GM23338 (cell line): ENCODE data around the gene RBM46. TPM values are rescaled to one million over a fixed set of nuclear protein-coding genes. Genes with fewer than 3 reads are reported as not detected.

Experiments
- ATAC-seq: fragments of 200-7000 bp; cut with Tn5 transposase; 3 replicates; pipeline ENCODE4 v1.9.1; 2020
- DNase-seq: peaks from one replicate; pipeline ENCODE4 v3.0.0-alpha.2; 2015; ENCODE audit warnings: low spot score
- H2AFZ ChIP-seq: fragments of 200-600 bp; sonication (generic); 2 replicates; pipeline ENCODE4 v1.8.0; 2016; ENCODE audit warnings: antibody characterized with exemption, mild to moderate bottlenecking, moderate library complexity
- H3F3A ChIP-seq: fragments of 200-600 bp; sonication (generic); replicated peaks from 2 replicates; pipeline ENCODE4 v1.8.0; 2017; ENCODE audit warnings: antibody characterized with exemption, mixed run types, low read depth
- H3K27ac ChIP-seq: fragments of 200-600 bp; sonication (generic); 2 replicates; pipeline ENCODE4 v1.6.1; 2016; ENCODE audit warnings: low read depth
- H3K27me3 ChIP-seq: fragments of 200-600 bp; sonication (generic); 2 replicates; pipeline ENCODE4 v1.8.0; 2016; ENCODE audit warnings: mild to moderate bottlenecking, mixed run types, moderate library complexity; ENCODE audit not compliant: insufficient read depth
- H3K36me3 ChIP-seq: fragments of 200-600 bp; sonication (generic); 2 replicates; pipeline ENCODE4 v1.8.0; 2016; ENCODE audit warnings: mild to moderate bottlenecking; ENCODE audit not compliant: insufficient read depth
- H3K4me1 ChIP-seq: fragments of 200-600 bp; sonication (generic); 2 replicates; pipeline ENCODE4 v1.8.0; 2016; ENCODE audit warnings: mild to moderate bottlenecking, moderate library complexity; ENCODE audit not compliant: insufficient read depth
- H3K4me2 ChIP-seq: fragments of 200-600 bp; sonication (generic); 2 replicates; pipeline ENCODE4 v1.7.1; 2017; ENCODE audit warnings: mixed run types
- H3K4me3 ChIP-seq: fragments of 200-600 bp; sonication (generic); 2 replicates; pipeline ENCODE4 v1.6.1; 2016; ENCODE audit warnings: mixed run types
- H3K79me2 ChIP-seq: fragments of 200-600 bp; sonication (generic); replicated peaks from 2 replicates; pipeline ENCODE4 v1.8.0; 2017; ENCODE audit warnings: mild to moderate bottlenecking; ENCODE audit not compliant: insufficient read depth
- H3K9me2 ChIP-seq: fragments of 200-600 bp; sonication (generic); 2 replicates; pipeline ENCODE4 v1.8.0; 2017; ENCODE audit not compliant: insufficient read depth
- H4K20me1 ChIP-seq: fragments of 200-600 bp; sonication (generic); replicated peaks from 2 replicates; pipeline ENCODE4 v1.8.0; 2017; ENCODE audit warnings: mild to moderate bottlenecking; ENCODE audit not compliant: insufficient read depth
- H3K27ac Mint-ChIP-seq: 2 replicates; pipeline ENCODE4 v1.8.0; 2020; ENCODE audit warnings: inconsistent platforms, mild to moderate bottlenecking, moderate library complexity, mixed read lengths
- H3K27me3 Mint-ChIP-seq: 3 replicates; pipeline ENCODE4 v1.8.0; 2022; ENCODE audit warnings: low read depth, mild to moderate bottlenecking, moderate library complexity, mixed read lengths, inconsistent platforms; ENCODE audit not compliant: insufficient read depth, poor library complexity
- H3K36me3 Mint-ChIP-seq: 3 replicates; pipeline ENCODE4 v1.8.0; 2021; ENCODE audit warnings: low read depth, mild to moderate bottlenecking, inconsistent platforms, moderate library complexity, mixed read lengths
- H3K4me1 Mint-ChIP-seq: 3 replicates; pipeline ENCODE4 v1.8.0; 2020; ENCODE audit warnings: mild to moderate bottlenecking, inconsistent platforms, mixed read lengths
- H3K4me3 Mint-ChIP-seq: 3 replicates; pipeline ENCODE4 v1.8.0; 2021; ENCODE audit warnings: moderate library complexity, mild to moderate bottlenecking, inconsistent platforms, mixed read lengths
- H3K9me3 Mint-ChIP-seq: 3 replicates; pipeline ENCODE4 v1.8.0; 2020; ENCODE audit warnings: moderate library complexity, mild to moderate bottlenecking, inconsistent platforms, mixed read lengths
- CREB1 ChIP-seq: fragments of 250-450 bp; sonication (Bioruptor Pico); IDR thresholded peaks from 2 replicates; pipeline ENCODE4 v1.5.0; 2020; ENCODE audit warnings: low read depth, mild to moderate bottlenecking, moderate library complexity
- EZH2phosphoT487 ChIP-seq: fragments of 200-600 bp; sonication (generic); IDR thresholded peaks from one replicate; pipeline ENCODE4 v1.8.1; 2018; ENCODE audit warnings: antibody characterized with exemption; ENCODE audit not compliant: unreplicated experiment
- JUNB ChIP-seq: IDR thresholded peaks from one replicate; pipeline ENCODE4 v1.6.1; 2016; ENCODE audit warnings: antibody characterized with exemption; ENCODE audit not compliant: unreplicated experiment
- NANOG ChIP-seq: IDR thresholded peaks from 2 replicates; pipeline ENCODE4 v1.6.1; 2016; ENCODE audit warnings: antibody characterized with exemption, borderline replicate concordance
- POLR2AphosphoS5 ChIP-seq: IDR thresholded peaks from 2 replicates; pipeline ENCODE4 v1.6.1; 2016; ENCODE audit warnings: antibody characterized with exemption, low read depth
- STAT1 ChIP-seq: IDR thresholded peaks from one replicate; pipeline ENCODE4 v1.6.1; 2016; ENCODE audit warnings: antibody characterized with exemption; ENCODE audit not compliant: unreplicated experiment
- ZNF114 ChIP-seq: fragments of 250-450 bp; sonication (Bioruptor Pico); IDR thresholded peaks from 2 replicates; pipeline ENCODE4 v1.5.0; 2020; ENCODE audit warnings: mild to moderate bottlenecking, moderate library complexity
- ZNF331 ChIP-seq: fragments of 250-450 bp; sonication (Bioruptor Pico); IDR thresholded peaks from 2 replicates; pipeline ENCODE4 v1.5.0; 2020; ENCODE audit warnings: low read depth, mild to moderate bottlenecking, moderate library complexity
- polyA plus RNA-seq: library from polyadenylated mRNA; unstranded; fragments of >200 nt; fragmentation: Nextera tagmentation; extraction: Ambion mirVana; gene quantifications from 2 replicates; pipeline ENCODE4 v1.2.1, GENCODE V29; 2016
- total RNA-seq: library from RNA; depleted of rRNA; stranded (reverse); fragments of >200 nt; shearing (Covaris generic); gene quantifications from 2 replicates; pipeline ENCODE4 v1.2.3, GENCODE V29; 2014
- TF ChIP-seq, protein P1 (sequence below), 2 experiments: fragments of 200-600 bp in 1 of 2; sonication (generic) in 1 of 2; conservative IDR thresholded peaks; 2 replicates each; pipeline versions ENCODE4 v1.5.1 to v1.6.1; 2016 to 2017; ENCODE audit warnings: antibody characterized with exemption in 2 of 2, low read depth in 2 of 2, mild to moderate bottlenecking in 2 of 2, moderate library complexity in 1 of 2
- TF ChIP-seq, protein P2 (sequence below): IDR thresholded peaks from one replicate; pipeline ENCODE4 v1.6.1; 2018; ENCODE audit warnings: antibody characterized with exemption; ENCODE audit not compliant: unreplicated experiment
- TF ChIP-seq, protein P3 (sequence below): IDR thresholded peaks from 2 replicates; pipeline ENCODE4 v1.6.1; 2016; ENCODE audit warnings: antibody characterized with exemption
- TF ChIP-seq, protein P4 (sequence below): fragments of 250-450 bp; sonication (Bioruptor Pico); IDR thresholded peaks from 2 replicates; pipeline ENCODE4 v1.5.0; 2020; ENCODE audit warnings: mild to moderate bottlenecking, moderate library complexity

Gene RBM46
- total and polyA plus RNA-seq, 2 experiments from 2014 or later: 22.9 to 42.4 TPM

GRCh38 chr4:154740462-154740861 lies 40.6 kb upstream of the RBM46 start (continued):
- TF ChIP-seq ZNF114 (CRISPR knock-in tag) (no peak), CREB1 (no peak), STAT1 (no peak), NANOG (no peak; the same call in 1 of the 2 replicates), ZNF331 (CRISPR knock-in tag) (no peak)

GRCh38 chr4:154741131-154741665 lies 39.9 kb upstream of the RBM46 start:
- no peaks in the 10 kb centered on the region for H3K9me3 Mint-ChIP-seq
- Histone ChIP-seq H3K4me1 (peaks cover 46% of the 10 kb centered on the region), H3K4me3 (peak overlapping the region; percentile 88), H3K36me3 (no peaks in the 10 kb centered on the region), H3K79me2 (peaks cover 21% of the 10 kb centered on the region), H4K20me1 (peaks cover 12% of the 10 kb centered on the region), H3K27ac (peak overlapping the region; percentile 48), H3K9me2 (no peaks in the 10 kb centered on the region), H3F3A (peaks cover 21% of the 10 kb centered on the region), H3K4me2 (peak overlapping the region; percentile 82), H3K27me3 (peaks cover 57% of the 10 kb centered on the region), H2AFZ (no peak overlapping the region)
- peak overlapping the region; percentile 92 for H3K27ac Mint-ChIP-seq
- peaks cover 50% of the 10 kb centered on the region for H3K27me3 Mint-ChIP-seq
- DNase-seq: peak; percentile 43
- peaks cover 2% of the 10 kb centered on the region; the same call in 2 of the 3 replicates for H3K36me3 Mint-ChIP-seq
- H3K4me3 Mint-ChIP-seq: peak overlapping the region; percentile 68
- peaks cover 41% of the 10 kb centered on the region for H3K4me1 Mint-ChIP-seq
- ATAC-seq: no peak
- TF ChIP-seq ZNF331 (CRISPR knock-in tag) (no peak), STAT1 (no peak), NANOG (peak; percentile 82), CREB1 (no peak), JUNB (no peak), POLR2AphosphoS5 (peak; percentile 15; the same call in 1 of the 2 replicates), EZH2phosphoT487 (no peak), ZNF114 (CRISPR knock-in tag) (no peak)
- TF ChIP-seq, protein P1, sequence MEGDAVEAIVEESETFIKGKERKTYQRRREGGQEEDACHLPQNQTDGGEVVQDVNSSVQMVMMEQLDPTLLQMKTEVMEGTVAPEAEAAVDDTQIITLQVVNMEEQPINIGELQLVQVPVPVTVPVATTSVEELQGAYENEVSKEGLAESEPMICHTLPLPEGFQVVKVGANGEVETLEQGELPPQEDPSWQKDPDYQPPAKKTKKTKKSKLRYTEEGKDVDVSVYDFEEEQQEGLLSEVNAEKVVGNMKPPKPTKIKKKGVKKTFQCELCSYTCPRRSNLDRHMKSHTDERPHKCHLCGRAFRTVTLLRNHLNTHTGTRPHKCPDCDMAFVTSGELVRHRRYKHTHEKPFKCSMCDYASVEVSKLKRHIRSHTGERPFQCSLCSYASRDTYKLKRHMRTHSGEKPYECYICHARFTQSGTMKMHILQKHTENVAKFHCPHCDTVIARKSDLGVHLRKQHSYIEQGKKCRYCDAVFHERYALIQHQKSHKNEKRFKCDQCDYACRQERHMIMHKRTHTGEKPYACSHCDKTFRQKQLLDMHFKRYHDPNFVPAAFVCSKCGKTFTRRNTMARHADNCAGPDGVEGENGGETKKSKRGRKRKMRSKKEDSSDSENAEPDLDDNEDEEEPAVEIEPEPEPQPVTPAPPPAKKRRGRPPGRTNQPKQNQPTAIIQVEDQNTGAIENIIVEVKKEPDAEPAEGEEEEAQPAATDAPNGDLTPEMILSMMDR (conservative IDR thresholded peaks at IDR 0.05; ENCODE audit: low read depth in 2 of 2): 0 out of 4 replicates have a peak, but pooled peaks of 1 of the 2 experiments have one; percentile 1
- TF ChIP-seq, protein P2, sequence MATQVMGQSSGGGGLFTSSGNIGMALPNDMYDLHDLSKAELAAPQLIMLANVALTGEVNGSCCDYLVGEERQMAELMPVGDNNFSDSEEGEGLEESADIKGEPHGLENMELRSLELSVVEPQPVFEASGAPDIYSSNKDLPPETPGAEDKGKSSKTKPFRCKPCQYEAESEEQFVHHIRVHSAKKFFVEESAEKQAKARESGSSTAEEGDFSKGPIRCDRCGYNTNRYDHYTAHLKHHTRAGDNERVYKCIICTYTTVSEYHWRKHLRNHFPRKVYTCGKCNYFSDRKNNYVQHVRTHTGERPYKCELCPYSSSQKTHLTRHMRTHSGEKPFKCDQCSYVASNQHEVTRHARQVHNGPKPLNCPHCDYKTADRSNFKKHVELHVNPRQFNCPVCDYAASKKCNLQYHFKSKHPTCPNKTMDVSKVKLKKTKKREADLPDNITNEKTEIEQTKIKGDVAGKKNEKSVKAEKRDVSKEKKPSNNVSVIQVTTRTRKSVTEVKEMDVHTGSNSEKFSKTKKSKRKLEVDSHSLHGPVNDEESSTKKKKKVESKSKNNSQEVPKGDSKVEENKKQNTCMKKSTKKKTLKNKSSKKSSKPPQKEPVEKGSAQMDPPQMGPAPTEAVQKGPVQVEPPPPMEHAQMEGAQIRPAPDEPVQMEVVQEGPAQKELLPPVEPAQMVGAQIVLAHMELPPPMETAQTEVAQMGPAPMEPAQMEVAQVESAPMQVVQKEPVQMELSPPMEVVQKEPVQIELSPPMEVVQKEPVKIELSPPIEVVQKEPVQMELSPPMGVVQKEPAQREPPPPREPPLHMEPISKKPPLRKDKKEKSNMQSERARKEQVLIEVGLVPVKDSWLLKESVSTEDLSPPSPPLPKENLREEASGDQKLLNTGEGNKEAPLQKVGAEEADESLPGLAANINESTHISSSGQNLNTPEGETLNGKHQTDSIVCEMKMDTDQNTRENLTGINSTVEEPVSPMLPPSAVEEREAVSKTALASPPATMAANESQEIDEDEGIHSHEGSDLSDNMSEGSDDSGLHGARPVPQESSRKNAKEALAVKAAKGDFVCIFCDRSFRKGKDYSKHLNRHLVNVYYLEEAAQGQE: no peak
- TF ChIP-seq, protein P3, sequence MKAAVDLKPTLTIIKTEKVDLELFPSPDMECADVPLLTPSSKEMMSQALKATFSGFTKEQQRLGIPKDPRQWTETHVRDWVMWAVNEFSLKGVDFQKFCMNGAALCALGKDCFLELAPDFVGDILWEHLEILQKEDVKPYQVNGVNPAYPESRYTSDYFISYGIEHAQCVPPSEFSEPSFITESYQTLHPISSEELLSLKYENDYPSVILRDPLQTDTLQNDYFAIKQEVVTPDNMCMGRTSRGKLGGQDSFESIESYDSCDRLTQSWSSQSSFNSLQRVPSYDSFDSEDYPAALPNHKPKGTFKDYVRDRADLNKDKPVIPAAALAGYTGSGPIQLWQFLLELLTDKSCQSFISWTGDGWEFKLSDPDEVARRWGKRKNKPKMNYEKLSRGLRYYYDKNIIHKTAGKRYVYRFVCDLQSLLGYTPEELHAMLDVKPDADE: no peak
- TF ChIP-seq, protein P4, sequence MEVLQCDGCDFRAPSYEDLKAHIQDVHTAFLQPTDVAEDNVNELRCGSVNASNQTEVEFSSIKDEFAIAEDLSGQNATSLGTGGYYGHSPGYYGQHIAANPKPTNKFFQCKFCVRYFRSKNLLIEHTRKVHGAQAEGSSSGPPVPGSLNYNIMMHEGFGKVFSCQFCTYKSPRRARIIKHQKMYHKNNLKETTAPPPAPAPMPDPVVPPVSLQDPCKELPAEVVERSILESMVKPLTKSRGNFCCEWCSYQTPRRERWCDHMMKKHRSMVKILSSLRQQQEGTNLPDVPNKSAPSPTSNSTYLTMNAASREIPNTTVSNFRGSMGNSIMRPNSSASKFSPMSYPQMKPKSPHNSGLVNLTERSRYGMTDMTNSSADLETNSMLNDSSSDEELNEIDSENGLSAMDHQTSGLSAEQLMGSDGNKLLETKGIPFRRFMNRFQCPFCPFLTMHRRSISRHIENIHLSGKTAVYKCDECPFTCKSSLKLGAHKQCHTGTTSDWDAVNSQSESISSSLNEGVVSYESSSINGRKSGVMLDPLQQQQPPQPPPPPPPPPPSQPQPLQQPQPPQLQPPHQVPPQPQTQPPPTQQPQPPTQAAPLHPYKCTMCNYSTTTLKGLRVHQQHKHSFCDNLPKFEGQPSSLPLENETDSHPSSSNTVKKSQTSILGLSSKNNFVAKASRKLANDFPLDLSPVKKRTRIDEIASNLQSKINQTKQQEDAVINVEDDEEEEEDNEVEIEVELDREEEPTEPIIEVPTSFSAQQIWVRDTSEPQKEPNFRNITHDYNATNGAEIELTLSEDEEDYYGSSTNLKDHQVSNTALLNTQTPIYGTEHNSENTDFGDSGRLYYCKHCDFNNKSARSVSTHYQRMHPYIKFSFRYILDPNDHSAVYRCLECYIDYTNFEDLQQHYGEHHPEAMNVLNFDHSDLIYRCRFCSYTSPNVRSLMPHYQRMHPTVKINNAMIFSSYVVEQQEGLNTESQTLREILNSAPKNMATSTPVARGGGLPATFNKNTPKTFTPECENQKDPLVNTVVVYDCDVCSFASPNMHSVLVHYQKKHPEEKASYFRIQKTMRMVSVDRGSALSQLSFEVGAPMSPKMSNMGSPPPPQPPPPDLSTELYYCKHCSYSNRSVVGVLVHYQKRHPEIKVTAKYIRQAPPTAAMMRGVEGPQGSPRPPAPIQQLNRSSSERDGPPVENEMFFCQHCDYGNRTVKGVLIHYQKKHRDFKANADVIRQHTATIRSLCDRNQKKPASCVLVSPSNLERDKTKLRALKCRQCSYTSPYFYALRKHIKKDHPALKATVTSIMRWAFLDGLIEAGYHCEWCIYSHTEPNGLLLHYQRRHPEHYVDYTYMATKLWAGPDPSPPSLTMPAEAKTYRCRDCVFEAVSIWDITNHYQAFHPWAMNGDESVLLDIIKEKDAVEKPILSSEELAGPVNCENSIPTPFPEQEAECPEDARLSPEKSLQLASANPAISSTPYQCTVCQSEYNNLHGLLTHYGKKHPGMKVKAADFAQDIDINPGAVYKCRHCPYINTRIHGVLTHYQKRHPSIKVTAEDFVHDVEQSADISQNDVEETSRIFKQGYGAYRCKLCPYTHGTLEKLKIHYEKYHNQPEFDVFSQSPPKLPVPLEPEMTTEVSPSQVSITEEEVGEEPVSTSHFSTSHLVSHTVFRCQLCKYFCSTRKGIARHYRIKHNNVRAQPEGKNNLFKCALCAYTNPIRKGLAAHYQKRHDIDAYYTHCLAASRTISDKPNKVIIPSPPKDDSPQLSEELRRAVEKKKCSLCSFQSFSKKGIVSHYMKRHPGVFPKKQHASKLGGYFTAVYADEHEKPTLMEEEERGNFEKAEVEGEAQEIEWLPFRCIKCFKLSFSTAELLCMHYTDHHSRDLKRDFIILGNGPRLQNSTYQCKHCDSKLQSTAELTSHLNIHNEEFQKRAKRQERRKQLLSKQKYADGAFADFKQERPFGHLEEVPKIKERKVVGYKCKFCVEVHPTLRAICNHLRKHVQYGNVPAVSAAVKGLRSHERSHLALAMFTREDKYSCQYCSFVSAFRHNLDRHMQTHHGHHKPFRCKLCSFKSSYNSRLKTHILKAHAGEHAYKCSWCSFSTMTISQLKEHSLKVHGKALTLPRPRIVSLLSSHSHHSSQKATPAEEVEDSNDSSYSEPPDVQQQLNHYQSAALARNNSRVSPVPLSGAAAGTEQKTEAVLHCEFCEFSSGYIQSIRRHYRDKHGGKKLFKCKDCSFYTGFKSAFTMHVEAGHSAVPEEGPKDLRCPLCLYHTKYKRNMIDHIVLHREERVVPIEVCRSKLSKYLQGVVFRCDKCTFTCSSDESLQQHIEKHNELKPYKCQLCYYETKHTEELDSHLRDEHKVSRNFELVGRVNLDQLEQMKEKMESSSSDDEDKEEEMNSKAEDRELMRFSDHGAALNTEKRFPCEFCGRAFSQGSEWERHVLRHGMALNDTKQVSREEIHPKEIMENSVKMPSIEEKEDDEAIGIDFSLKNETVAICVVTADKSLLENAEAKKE: no peak
